ENCODE measurements around the gene CD47.

The CD47 gene

GRCh38 chr3:108067768-108068167 lies 23.1 kb downstream of the CD47 start:
- Histone ChIP-seq H3K27me3 (ENCODE audit: control insufficient read depth, insufficient read depth, low read length) (no peaks in the 10 kb centered on the region), H3K9me3 (ENCODE audit: control insufficient read depth, insufficient read depth, low read length) (no peaks in the 10 kb centered on the region), H3K27ac (ENCODE audit: low read depth, low read length) (no peak overlapping the region), H3K36me3 (ENCODE audit: control insufficient read depth, insufficient read depth, low read length) (no peaks in the 10 kb centered on the region), H3K4me1 (ENCODE audit: control insufficient read depth, insufficient read depth, low read length) (peaks cover 13% of the 10 kb centered on the region), H3K9ac (ENCODE audit: low read depth, low read length) (no peak overlapping the region), H3K4me3 (ENCODE audit: low read depth, low read length) (no peak overlapping the region)

GRCh38 chr3:108065096-108065495 lies 25.7 kb downstream of the CD47 start:
- no peak overlapping the region for H3K4me3 ChIP-seq (ENCODE audit: low read depth, low read length)
- H3K27me3 ChIP-seq (ENCODE audit: control insufficient read depth, insufficient read depth, low read length): no peaks in the 10 kb centered on the region
- no peak overlapping the region for H3K27ac ChIP-seq (ENCODE audit: low read depth, low read length)
- H3K36me3 ChIP-seq (ENCODE audit: control insufficient read depth, insufficient read depth, low read length): no peaks in the 10 kb centered on the region
- H3K9ac ChIP-seq (ENCODE audit: low read depth, low read length): no peak overlapping the region
- H3K4me1 ChIP-seq (ENCODE audit: control insufficient read depth, insufficient read depth, low read length): peaks cover 4% of the 10 kb centered on the region; the same call in 1 of the 2 replicates
- no peaks in the 10 kb centered on the region for H3K9me3 ChIP-seq (ENCODE audit: control insufficient read depth, insufficient read depth, low read length)

- Histone ChIP-seq H3K9me3 (ENCODE audit: control insufficient read depth, insufficient read depth, low read length) (no peaks in the 10 kb centered on the region), H3K36me3 (ENCODE audit: control insufficient read depth, insufficient read depth, low read length) (no peaks in the 10 kb centered on the region), H3K27me3 (ENCODE audit: control insufficient read depth, insufficient read depth, low read length) (no peaks in the 10 kb centered on the region), H3K9ac (ENCODE audit: low read depth, low read length) (no peak overlapping the region), H3K27ac (ENCODE audit: low read depth, low read length) (no peak overlapping the region), H3K4me3 (ENCODE audit: low read depth, low read length) (no peak overlapping the region), H3K4me1 (ENCODE audit: control insufficient read depth, insufficient read depth, low read length) (peaks cover 4% of the 10 kb centered on the region; the same call in 1 of the 2 replicates)
Observed at GRCh38 chr3:108064293-108064887, 26.4 kb downstream of the CD47 start.

- H3K27me3 ChIP-seq (ENCODE audit: control insufficient read depth, insufficient read depth, low read length): no peaks in the 10 kb centered on the region
Observed at GRCh38 chr3:108062051-108062450, 28.8 kb downstream of the CD47 start.

GRCh38 chr3:108060331-108060730 lies 30.5 kb downstream of the CD47 start:
- Histone ChIP-seq H3K36me3 (ENCODE audit: control insufficient read depth, insufficient read depth, low read length) (no peaks in the 10 kb centered on the region), H3K9ac (ENCODE audit: low read depth, low read length) (no peak overlapping the region), H3K4me3 (ENCODE audit: low read depth, low read length) (no peak overlapping the region), H3K27ac (ENCODE audit: low read depth, low read length) (no peak overlapping the region), H3K9me3 (ENCODE audit: control insufficient read depth, insufficient read depth, low read length) (no peaks in the 10 kb centered on the region), H3K27me3 (ENCODE audit: control insufficient read depth, insufficient read depth, low read length) (no peaks in the 10 kb centered on the region), H3K4me1 (ENCODE audit: control insufficient read depth, insufficient read depth, low read length) (peaks cover 8% of the 10 kb centered on the region)

More at GRCh38 chr3:108062051-108062450, 28.8 kb downstream of the CD47 start:
- no peaks in the 10 kb centered on the region for H3K9me3 ChIP-seq (ENCODE audit: control insufficient read depth, insufficient read depth, low read length)
- H3K27ac ChIP-seq (ENCODE audit: low read depth, low read length): no peak overlapping the region
- H3K4me1 ChIP-seq (ENCODE audit: control insufficient read depth, insufficient read depth, low read length): peaks cover 8% of the 10 kb centered on the region
- H3K9ac ChIP-seq (ENCODE audit: low read depth, low read length): no peak overlapping the region
- no peaks in the 10 kb centered on the region for H3K36me3 ChIP-seq (ENCODE audit: control insufficient read depth, insufficient read depth, low read length)
- no peak overlapping the region for H3K4me3 ChIP-seq (ENCODE audit: low read depth, low read length)

- Histone ChIP-seq H3K9ac (ENCODE audit: low read depth, low read length) (no peak overlapping the region), H3K36me3 (ENCODE audit: control insufficient read depth, insufficient read depth, low read length) (no peaks in the 10 kb centered on the region), H3K4me3 (ENCODE audit: low read depth, low read length) (no peak overlapping the region), H3K27ac (ENCODE audit: low read depth, low read length) (no peak overlapping the region), H3K9me3 (ENCODE audit: control insufficient read depth, insufficient read depth, low read length) (no peaks in the 10 kb centered on the region), H3K4me1 (ENCODE audit: control insufficient read depth, insufficient read depth, low read length) (peaks cover 8% of the 10 kb centered on the region), H3K27me3 (ENCODE audit: control insufficient read depth, insufficient read depth, low read length) (no peaks in the 10 kb centered on the region)
Observed at GRCh38 chr3:108055931-108056330, 34.9 kb downstream of the CD47 start.

GRCh38 chr3:108054935-108055334 lies 35.9 kb downstream of the CD47 start:
- Histone ChIP-seq H3K27me3 (ENCODE audit: control insufficient read depth, insufficient read depth, low read length) (no peaks in the 10 kb centered on the region), H3K27ac (ENCODE audit: low read depth, low read length) (no peak overlapping the region), H3K36me3 (ENCODE audit: control insufficient read depth, insufficient read depth, low read length) (no peaks in the 10 kb centered on the region), H3K4me1 (ENCODE audit: control insufficient read depth, insufficient read depth, low read length) (peaks cover 4% of the 10 kb centered on the region; the same call in 1 of the 2 replicates), H3K4me3 (ENCODE audit: low read depth, low read length) (no peak overlapping the region), H3K9me3 (ENCODE audit: control insufficient read depth, insufficient read depth, low read length) (no peaks in the 10 kb centered on the region), H3K9ac (ENCODE audit: low read depth, low read length) (no peak overlapping the region)

- Histone ChIP-seq H3K9me3 (ENCODE audit: control insufficient read depth, insufficient read depth, low read length) (no peaks in the 10 kb centered on the region), H3K4me3 (ENCODE audit: low read depth, low read length) (no peak overlapping the region), H3K27ac (ENCODE audit: low read depth, low read length) (no peak overlapping the region), H3K9ac (ENCODE audit: low read depth, low read length) (no peak overlapping the region), H3K36me3 (ENCODE audit: control insufficient read depth, insufficient read depth, low read length) (no peaks in the 10 kb centered on the region), H3K4me1 (ENCODE audit: control insufficient read depth, insufficient read depth, low read length) (peaks cover 2% of the 10 kb centered on the region; the same call in 1 of the 2 replicates), H3K27me3 (ENCODE audit: control insufficient read depth, insufficient read depth, low read length) (no peaks in the 10 kb centered on the region)
Observed at GRCh38 chr3:108053483-108053882, 37.3 kb downstream of the CD47 start.

GRCh38 chr3:108053067-108053466 lies 37.8 kb downstream of the CD47 start:
- Histone ChIP-seq H3K27me3 (ENCODE audit: control insufficient read depth, insufficient read depth, low read length) (no peaks in the 10 kb centered on the region), H3K36me3 (ENCODE audit: control insufficient read depth, insufficient read depth, low read length) (no peaks in the 10 kb centered on the region), H3K9ac (ENCODE audit: low read depth, low read length) (no peak overlapping the region), H3K27ac (ENCODE audit: low read depth, low read length) (no peak overlapping the region), H3K4me3 (ENCODE audit: low read depth, low read length) (no peak overlapping the region), H3K9me3 (ENCODE audit: control insufficient read depth, insufficient read depth, low read length) (no peaks in the 10 kb centered on the region), H3K4me1 (ENCODE audit: control insufficient read depth, insufficient read depth, low read length) (no peaks in the 10 kb centered on the region)

- Histone ChIP-seq H3K27ac (ENCODE audit: low read depth, low read length) (no peak overlapping the region), H3K4me3 (ENCODE audit: low read depth, low read length) (no peak overlapping the region), H3K36me3 (ENCODE audit: control insufficient read depth, insufficient read depth, low read length) (no peaks in the 10 kb centered on the region), H3K27me3 (ENCODE audit: control insufficient read depth, insufficient read depth, low read length) (no peaks in the 10 kb centered on the region), H3K9ac (ENCODE audit: low read depth, low read length) (no peak overlapping the region), H3K4me1 (ENCODE audit: control insufficient read depth, insufficient read depth, low read length) (no peaks in the 10 kb centered on the region), H3K9me3 (ENCODE audit: control insufficient read depth, insufficient read depth, low read length) (no peaks in the 10 kb centered on the region)
Observed at GRCh38 chr3:108051005-108051404, 39.8 kb downstream of the CD47 start.

- Histone ChIP-seq H3K36me3 (ENCODE audit: control insufficient read depth, insufficient read depth, low read length) (no peaks in the 10 kb centered on the region), H3K9ac (ENCODE audit: low read depth, low read length) (no peak overlapping the region), H3K27ac (ENCODE audit: low read depth, low read length) (no peak overlapping the region), H3K9me3 (ENCODE audit: control insufficient read depth, insufficient read depth, low read length) (no peaks in the 10 kb centered on the region), H3K27me3 (ENCODE audit: control insufficient read depth, insufficient read depth, low read length) (no peaks in the 10 kb centered on the region), H3K4me1 (ENCODE audit: control insufficient read depth, insufficient read depth, low read length) (peaks cover 10% of the 10 kb centered on the region; the same call in 1 of the 2 replicates), H3K4me3 (ENCODE audit: low read depth, low read length) (no peak overlapping the region)
Observed at GRCh38 chr3:108047987-108048386, 42.8 kb downstream of the CD47 start.

All from HUES48 (cell line).